ENCODE measurements around the gene PTPN6. TPM values are rescaled to one million over a fixed set of nuclear protein-coding genes. Genes with fewer than 3 reads are reported as not detected.

Gene PTPN6
- total RNA-seq, 2 donors from 2014 or later, result 44.8 to 48.1 TPM

DNA sequence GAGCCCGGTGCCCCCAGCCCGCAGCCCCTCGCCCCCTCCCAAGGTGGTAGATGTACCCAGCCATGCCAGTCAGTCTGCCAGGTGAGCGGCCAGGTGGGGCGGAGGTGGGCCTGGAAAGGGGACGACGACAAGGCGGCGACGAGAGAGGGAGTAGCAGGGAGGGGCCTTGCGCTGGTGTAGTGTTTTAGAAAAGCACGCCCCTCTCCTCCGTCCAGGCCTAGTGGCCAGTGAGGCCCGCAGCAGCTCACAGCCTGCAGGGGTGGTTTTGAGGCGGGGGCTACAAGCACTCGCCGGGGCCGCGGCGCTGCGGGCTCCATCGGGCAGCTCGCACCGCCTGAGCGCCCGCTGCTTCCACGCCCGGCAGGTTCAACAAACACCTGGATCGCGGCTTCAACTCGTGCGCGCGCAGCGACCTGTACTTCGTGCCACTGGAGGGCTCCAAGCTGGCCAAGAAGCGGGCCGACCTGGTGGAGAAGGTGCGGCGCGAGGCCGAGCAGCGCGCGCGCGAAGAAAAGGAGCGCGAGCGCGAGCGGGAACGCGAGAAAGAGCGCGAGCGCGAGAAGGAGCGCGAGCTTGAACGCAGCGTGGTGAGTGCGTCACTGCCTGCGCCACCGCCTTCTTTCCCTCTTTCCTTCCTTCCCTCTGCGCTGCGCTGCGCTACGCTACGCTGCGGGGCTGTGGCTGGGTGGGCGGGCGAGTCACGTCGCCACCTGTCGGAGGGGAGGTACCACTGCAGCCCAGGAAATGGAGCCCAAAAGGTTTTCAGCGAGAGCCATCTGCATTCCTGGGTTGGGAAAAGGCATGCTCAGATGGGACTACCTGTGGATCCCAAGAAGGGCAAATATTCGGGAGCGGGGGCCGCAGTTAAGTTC lies 13.4 kb upstream of the PTPN6 start:
- Histone ChIP-seq H3K36me3 (no peaks in the 10 kb centered on the region), H3K27me3 (no peaks in the 10 kb centered on the region), H3K9me3 (no peaks in the 10 kb centered on the region), H3K4me3 (peak overlapping the region; percentile 50), H3K4me1 (peaks cover 5% of the 10 kb centered on the region), H3K9ac (ENCODE audit: low read depth in 2 of 2, low read length in 2 of 2) (peak overlapping the region; percentile 90 to 92), H3K27ac (peak overlapping the region; percentile 82)
- intact Hi-C loops (cut with DNase I), result no loop called here
- peak; percentile 93 for DNase-seq
- TF ChIP-seq, protein P1, sequence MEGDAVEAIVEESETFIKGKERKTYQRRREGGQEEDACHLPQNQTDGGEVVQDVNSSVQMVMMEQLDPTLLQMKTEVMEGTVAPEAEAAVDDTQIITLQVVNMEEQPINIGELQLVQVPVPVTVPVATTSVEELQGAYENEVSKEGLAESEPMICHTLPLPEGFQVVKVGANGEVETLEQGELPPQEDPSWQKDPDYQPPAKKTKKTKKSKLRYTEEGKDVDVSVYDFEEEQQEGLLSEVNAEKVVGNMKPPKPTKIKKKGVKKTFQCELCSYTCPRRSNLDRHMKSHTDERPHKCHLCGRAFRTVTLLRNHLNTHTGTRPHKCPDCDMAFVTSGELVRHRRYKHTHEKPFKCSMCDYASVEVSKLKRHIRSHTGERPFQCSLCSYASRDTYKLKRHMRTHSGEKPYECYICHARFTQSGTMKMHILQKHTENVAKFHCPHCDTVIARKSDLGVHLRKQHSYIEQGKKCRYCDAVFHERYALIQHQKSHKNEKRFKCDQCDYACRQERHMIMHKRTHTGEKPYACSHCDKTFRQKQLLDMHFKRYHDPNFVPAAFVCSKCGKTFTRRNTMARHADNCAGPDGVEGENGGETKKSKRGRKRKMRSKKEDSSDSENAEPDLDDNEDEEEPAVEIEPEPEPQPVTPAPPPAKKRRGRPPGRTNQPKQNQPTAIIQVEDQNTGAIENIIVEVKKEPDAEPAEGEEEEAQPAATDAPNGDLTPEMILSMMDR (IDR thresholded peaks at IDR 0.05), result peak; percentile 88

DNA sequence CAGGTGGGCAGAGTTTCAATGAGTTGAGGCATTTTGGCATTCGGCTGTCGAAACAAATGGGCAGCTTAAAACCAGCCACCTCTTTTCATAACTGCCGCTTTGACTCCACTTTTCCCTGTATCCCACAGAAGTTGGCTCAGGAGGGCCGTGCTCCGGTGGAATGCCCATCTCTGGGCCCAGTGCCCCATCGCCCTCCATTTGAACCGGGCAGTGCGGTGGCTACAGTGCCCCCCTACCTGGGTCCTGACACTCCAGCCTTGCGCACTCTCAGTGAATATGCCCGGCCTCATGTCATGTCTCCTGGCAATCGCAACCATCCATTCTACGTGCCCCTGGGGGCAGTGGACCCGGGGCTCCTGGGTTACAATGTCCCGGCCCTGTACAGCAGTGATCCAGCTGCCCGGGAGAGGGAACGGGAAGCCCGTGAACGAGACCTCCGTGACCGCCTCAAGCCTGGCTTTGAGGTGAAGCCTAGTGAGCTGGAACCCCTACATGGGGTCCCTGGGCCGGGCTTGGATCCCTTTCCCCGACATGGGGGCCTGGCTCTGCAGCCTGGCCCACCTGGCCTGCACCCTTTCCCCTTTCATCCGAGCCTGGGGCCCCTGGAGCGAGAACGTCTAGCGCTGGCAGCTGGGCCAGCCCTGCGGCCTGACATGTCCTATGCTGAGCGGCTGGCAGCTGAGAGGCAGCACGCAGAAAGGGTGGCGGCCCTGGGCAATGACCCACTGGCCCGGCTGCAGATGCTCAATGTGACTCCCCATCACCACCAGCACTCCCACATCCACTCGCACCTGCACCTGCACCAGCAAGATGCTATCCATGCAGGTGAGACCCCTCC lies 12.6 kb upstream of the PTPN6 start:
- Histone ChIP-seq H3K36me3 (no peaks in the 10 kb centered on the region), H3K9ac (ENCODE audit: low read depth in 2 of 2, low read length in 2 of 2) (peak overlapping the region; percentile 47 to 92), H3K9me3 (no peaks in the 10 kb centered on the region), H3K27me3 (no peaks in the 10 kb centered on the region), H3K4me1 (peaks cover 8% of the 10 kb centered on the region), H3K27ac (peak overlapping the region; percentile 82), H3K4me3 (no peak overlapping the region)
- intact Hi-C loops (cut with DNase I), result no loop called here
- TF ChIP-seq, protein P1 (IDR thresholded peaks at IDR 0.05), result no peak
- no peak for DNase-seq

DNA sequence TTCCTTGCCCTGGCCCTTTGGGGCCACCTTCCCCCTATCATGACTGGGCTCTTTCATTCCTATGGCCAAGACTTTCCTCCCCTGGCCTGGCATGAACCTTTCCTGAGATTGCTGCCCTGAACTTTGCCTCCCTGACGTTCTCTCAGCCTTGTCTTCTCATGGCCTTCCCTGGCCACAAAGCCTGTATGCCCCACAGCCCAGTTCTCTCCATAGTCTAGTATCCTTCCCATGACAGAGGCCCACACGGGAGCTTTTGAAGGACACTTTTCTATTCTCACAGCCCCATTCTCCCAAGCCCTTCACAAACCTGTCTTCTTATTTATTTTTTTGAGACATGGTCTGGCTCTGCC lies 12.0 kb upstream of the PTPN6 start:
- H3K9ac ChIP-seq (ENCODE audit: low read depth in 2 of 2, low read length in 2 of 2), result no peak overlapping the region

DNA sequence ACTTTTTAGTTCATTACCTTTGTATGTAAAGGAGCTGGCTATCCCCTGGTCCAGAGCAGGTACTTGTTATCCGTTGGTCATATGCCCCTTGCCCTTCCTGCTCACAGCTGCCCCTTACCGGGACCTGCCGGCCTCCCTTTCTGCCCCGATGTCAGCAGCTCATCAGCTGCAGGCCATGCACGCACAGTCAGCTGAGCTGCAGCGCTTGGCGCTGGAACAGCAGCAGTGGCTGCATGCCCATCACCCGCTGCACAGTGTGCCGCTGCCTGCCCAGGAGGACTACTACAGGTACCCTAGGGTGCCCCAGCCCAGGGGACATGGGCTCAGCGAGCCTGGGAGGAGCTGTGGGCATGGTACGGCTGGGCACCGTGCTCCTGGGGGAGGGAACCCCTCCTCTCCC lies 9.9 kb upstream of the PTPN6 start:
- H3K9ac ChIP-seq (ENCODE audit: low read depth in 2 of 2, low read length in 2 of 2), result no peak overlapping the region
- TF ChIP-seq, protein P1 (IDR thresholded peaks at IDR 0.05), result no peak
- no peaks in the 10 kb centered on the region for H3K27me3 ChIP-seq
- H3K4me1 ChIP-seq, result peaks cover 14% of the 10 kb centered on the region
- intact Hi-C loops (cut with DNase I), result no loop called here
- H3K9me3 ChIP-seq, result no peaks in the 10 kb centered on the region
- H3K4me3 ChIP-seq, result no peak overlapping the region
- H3K27ac ChIP-seq, result no peak overlapping the region
- no peaks in the 10 kb centered on the region for H3K36me3 ChIP-seq
- no peak for DNase-seq

More for the DNA sequence above, 12.0 kb upstream of the PTPN6 start:
- intact Hi-C loops (cut with DNase I), result no loop called here
- no peak overlapping the region for H3K27ac ChIP-seq
- H3K27me3 ChIP-seq, result no peaks in the 10 kb centered on the region
- peaks cover 4% of the 10 kb centered on the region for H3K4me1 ChIP-seq
- H3K4me3 ChIP-seq, result no peak overlapping the region
- H3K9me3 ChIP-seq, result no peaks in the 10 kb centered on the region
- no peaks in the 10 kb centered on the region for H3K36me3 ChIP-seq
- TF ChIP-seq, protein P1 (IDR thresholded peaks at IDR 0.05), result no peak
- DNase-seq, result no peak

DNA sequence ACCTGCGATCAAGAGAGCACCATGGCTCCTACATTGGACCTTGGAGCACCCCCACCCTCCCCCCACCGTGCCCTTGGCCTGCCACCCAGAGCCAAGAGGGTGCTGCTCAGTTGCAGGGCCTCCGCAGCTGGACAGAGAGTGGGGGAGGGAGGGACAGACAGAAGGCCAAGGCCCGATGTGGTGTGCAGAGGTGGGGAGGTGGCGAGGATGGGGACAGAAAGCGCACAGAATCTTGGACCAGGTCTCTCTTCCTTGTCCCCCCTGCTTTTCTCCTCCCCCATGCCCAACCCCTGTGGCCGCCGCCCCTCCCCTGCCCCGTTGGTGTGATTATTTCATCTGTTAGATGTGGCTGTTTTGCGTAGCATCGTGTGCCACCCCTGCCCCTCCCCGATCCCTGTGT lies 9.4 kb upstream of the PTPN6 start:
- no peaks in the 10 kb centered on the region for H3K9me3 ChIP-seq
- no peaks in the 10 kb centered on the region for H3K36me3 ChIP-seq
- intact Hi-C loops (cut with DNase I), result no loop called here
- TF ChIP-seq, protein P1 (IDR thresholded peaks at IDR 0.05), result no peak
- no peak overlapping the region for H3K27ac ChIP-seq
- no peak overlapping the region for H3K9ac ChIP-seq (ENCODE audit: low read depth in 2 of 2, low read length in 2 of 2)
- peaks cover 14% of the 10 kb centered on the region for H3K4me1 ChIP-seq
- H3K4me3 ChIP-seq, result no peak overlapping the region
- DNase-seq, result no peak
- H3K27me3 ChIP-seq, result no peaks in the 10 kb centered on the region
